Measurements from ENCODE around the gene SRRM2.

The SRRM2 gene

DNA sequence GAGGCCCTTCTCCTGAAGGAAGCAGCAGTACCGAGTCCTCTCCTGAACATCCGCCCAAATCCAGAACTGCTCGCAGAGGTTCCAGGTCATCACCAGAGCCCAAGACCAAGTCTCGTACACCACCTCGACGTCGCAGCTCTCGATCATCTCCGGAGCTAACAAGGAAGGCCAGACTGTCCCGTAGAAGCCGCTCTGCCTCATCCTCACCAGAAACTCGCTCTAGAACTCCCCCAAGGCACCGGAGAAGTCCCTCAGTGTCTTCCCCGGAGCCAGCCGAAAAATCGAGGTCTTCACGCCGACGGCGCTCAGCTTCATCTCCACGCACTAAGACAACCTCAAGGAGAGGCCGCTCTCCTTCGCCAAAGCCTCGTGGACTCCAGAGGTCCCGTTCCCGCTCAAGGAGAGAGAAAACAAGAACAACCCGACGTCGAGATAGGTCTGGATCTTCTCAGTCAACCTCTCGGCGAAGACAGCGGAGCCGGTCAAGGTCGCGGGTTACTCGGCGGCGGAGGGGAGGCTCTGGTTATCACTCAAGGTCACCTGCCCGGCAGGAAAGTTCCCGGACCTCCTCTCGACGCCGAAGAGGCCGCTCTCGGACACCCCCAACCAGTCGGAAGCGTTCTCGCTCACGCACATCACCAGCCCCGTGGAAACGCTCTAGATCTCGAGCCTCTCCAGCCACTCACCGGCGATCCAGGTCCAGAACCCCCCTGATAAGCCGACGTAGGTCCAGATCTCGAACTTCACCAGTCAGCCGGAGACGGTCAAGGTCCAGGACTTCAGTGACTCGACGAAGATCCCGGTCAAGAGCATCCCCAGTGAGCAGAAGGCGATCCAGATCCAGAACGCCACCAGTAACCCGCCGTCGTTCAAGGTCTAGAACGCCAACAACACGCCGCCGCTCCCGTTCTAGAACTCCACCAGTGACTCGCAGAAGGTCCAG is 13.3 kb downstream of the SRRM2 start:
- no peak for DNase-seq

DNA sequence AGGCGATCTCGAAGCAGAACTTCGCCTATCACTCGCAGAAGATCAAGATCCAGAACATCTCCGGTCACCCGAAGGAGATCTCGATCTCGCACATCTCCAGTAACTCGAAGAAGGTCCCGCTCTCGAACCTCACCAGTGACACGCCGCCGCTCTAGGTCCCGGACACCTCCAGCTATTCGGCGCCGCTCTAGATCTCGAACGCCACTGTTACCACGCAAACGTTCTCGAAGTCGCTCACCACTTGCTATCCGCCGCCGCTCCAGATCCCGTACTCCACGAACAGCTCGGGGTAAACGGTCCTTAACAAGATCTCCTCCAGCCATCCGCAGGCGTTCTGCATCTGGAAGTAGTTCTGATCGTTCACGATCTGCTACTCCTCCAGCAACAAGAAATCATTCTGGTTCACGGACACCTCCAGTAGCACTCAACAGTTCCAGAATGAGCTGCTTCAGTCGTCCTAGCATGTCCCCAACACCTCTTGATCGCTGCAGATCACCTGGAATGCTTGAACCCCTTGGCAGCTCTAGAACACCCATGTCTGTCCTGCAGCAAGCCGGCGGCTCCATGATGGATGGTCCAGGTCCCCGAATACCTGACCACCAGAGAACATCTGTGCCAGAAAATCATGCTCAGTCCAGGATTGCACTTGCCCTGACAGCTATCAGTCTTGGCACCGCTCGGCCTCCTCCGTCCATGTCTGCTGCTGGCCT is 14.1 kb downstream of the SRRM2 start:
- DNase-seq: no peak

DNA sequence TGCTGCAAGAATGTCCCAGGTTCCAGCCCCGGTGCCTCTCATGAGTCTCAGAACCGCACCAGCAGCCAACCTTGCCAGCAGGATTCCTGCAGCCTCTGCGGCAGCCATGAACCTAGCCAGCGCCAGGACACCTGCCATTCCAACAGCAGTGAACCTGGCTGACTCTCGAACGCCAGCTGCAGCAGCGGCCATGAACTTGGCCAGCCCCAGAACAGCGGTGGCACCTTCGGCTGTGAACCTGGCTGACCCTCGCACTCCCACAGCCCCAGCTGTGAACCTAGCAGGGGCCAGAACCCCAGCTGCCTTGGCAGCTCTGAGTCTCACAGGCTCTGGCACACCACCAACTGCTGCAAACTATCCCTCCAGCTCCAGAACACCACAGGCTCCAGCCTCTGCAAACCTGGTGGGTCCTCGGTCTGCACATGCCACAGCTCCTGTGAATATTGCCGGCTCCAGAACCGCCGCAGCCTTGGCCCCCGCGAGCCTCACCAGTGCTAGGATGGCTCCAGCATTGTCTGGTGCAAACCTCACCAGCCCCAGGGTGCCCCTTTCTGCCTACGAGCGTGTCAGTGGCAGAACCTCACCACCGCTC is 14.8 kb downstream of the SRRM2 start:
- DNase-seq: no peak

DNA sequence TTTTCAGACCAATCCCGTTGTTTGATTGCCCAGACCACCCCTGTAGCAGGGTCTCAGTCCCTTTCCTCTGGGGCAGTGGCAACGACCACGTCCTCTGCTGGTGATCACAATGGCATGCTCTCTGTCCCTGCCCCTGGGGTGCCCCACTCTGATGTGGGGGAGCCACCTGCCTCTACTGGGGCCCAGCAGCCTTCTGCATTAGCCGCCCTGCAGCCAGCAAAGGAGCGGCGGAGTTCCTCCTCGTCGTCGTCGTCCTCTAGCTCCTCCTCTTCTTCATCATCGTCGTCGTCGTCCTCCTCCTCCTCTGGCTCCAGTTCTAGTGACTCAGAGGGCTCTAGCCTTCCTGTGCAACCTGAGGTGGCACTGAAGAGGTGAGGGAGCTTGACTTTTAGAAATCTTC is 15.5 kb downstream of the SRRM2 start:
- no peak for DNase-seq

DNA sequence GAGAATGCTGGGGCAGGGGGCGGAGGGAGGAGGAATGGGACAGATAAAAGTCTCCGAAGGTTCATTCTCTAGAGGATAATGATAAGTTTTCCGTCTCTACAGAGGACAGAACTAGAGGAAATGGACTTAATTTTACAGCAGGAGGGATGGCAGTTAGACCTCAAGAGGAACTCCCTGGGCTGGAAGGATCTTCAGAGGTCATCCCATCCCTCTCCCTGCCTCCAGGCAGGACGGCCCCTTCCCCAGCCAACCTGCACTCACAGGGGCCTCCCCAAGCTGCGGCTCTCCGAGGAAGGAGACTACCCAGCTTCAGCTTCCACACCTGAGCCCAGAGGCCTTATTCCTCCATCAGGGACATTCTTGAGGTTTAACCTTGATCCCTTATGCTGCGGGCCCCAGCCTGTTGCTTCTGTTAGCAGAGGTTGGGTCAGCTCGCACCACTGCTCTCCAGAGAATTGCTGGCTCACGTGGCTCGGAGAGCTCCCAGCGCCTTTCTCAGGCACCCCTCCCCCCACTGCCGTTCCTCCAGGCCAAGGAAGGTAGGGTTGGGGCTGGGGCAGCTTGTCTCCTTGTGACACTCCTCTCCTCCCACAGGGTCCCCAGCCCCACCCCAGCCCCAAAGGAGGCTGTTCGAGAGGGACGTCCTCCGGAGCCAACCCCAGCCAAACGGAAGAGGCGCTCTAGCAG is 16.1 kb downstream of the SRRM2 start:
- no peak for DNase-seq

DNA sequence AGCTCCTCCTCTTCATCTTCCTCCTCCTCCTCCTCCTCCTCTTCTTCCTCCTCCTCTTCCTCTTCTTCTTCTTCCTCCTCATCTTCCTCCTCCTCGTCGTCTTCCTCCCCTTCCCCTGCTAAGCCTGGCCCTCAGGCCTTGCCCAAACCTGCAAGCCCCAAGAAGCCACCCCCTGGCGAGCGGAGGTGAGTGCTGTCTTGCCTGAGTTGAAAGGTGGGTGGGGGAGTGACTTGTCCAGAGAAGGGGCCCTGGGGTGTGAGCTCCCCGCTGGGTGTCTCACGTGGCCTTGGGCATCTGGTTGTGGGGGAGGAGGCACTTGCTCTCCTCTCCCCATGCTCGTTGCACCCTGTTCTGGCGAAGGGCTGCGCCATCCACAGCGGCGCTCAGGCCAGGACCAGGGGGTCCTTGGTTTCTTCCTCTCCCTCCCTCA is 16.7 kb downstream of the SRRM2 start:
- DNase-seq: no peak

DNA sequence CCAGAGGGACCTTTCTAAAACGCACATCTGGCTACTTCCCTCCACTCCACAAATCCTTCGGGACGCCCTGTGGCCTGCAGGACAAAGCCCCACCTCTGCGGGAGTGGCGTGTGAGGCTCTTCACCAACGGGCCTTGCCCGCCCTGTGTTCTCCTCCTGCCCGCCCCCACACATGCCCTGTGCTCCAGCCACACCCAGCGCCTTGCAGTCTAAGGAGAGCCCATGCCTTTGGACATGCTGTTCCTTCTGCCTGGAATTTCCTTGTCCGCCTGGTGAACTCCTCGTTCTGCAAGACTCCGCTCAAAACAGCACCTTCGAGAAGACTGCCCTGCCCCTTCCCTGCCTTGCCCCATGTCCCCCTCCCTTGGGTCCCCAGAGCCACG is 17.2 kb downstream of the SRRM2 start:
- no peak for DNase-seq

DNA sequence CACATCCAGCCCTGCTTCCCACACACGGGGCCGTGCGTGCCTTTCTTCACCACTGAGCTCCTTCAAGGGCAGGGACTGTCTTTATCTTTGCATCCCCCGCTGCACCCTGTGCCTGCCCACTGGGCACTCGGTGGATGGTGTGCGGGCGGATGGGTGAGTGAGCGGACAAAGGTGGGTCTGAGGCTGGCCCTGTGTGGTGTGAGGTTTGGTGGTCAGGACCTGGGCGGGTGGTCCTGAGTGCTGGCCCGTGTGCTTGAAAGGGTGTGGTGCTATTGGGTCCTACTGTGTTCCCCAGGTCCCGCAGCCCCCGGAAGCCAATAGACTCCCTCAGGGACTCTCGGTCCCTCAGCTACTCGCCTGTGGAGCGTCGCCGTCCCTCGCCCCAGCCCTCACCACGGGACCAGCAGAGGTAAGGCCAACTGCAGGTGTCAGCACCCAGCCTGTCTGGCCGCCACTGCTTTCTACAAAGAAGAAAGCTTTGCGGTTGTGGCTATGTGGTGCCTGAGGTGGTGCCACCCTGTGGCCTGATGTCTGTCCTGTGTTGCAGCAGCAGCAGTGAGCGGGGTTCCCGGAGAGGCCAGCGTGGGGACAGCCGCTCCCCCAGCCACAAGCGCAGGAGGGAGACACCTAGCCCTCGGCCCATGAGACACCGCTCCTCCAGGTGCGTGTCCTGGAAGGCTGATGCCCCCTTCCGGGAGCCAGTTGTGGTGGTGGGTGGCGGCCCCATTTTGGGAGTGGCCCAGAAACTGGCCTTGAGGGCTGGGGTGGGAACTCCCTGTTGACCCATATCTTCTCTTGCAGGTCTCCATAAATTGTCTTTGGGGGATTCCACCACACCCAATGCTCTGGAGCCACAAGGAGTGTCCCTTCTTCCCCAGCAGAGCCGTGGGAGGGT is 17.9 kb downstream of the SRRM2 start:
- DNase-seq: no peak

DNA sequence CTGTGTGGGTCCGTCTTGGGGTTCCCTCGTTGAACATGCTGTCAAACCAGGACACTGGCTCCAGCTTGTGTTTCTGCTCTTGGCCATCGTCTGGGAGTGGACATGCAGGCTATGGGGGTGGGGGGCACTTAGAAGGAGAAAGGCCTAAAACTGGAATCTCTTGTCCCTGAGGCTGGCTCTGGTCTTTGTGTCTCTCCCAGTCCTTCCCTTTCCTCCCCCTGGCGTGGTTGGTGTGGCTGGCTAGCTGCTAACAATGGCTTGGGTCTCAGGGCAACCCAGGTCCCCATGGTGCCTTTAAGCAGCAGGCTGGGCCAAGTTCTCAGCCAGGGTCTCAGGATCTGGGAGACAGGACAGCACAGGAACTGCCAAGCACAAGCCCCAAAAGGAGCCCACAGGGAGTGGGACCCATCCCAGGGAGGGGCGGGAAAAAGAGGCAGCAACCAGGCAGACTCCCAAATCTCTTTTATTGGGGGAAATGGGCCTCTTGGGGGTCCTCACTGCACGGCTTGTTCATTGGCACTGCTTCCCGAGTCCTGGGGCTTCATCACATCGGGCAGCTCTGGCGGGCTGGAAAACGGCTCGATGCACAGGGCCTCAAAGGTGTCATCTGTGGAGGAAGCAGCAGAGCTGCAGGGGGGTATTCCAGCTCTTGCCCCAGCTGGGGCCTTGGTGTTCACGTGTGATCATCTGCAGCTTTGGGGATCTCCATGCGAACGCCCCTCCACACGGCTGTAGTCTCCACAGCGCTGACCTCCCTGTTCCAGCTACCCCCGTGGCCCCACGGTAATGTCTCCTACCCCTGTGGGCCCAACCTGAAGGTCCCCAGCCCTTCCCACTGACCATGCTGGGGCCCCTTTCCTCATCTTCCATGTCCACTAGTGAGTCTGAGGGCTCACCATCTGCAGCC is 19.3 kb downstream of the SRRM2 start:
- no peak for DNase-seq

DNA sequence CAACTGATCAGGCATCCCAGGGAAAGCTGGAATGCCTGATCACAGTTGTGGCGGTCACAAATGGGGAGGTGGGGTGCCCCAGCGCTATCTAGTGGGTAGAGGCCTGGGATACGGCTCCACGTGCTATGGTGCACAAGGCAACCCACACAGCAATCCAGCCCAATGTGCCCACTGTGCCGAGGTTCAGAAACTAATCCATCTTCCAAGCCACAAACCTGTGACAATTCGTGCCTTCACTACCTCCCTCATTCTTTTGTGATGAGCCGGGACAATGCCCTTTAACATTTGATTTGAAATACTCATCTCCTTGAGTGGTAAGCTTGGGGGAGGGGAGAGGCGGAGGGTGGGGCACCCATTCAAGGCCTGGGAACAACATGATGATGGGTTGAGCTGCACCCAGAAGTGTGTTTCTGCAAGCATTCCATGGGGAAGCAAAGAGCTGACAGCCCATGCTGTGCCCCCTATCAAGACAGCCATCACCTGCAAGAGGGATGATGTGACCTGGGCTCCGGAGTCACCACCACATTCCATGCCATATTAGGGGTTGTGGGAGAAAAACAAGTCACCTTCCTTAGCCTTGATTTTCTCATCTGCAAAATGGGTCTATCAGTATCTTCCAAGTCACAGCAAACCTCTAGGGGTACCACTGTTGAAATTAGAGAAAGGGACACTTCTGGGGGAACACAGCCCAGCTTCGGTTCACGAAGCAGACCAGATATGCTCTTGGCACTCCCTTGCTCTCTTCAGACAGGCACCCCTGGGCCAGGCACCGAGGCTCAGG is 20.9 kb downstream of the SRRM2 start:
- DNase-seq: no peak

DNA sequence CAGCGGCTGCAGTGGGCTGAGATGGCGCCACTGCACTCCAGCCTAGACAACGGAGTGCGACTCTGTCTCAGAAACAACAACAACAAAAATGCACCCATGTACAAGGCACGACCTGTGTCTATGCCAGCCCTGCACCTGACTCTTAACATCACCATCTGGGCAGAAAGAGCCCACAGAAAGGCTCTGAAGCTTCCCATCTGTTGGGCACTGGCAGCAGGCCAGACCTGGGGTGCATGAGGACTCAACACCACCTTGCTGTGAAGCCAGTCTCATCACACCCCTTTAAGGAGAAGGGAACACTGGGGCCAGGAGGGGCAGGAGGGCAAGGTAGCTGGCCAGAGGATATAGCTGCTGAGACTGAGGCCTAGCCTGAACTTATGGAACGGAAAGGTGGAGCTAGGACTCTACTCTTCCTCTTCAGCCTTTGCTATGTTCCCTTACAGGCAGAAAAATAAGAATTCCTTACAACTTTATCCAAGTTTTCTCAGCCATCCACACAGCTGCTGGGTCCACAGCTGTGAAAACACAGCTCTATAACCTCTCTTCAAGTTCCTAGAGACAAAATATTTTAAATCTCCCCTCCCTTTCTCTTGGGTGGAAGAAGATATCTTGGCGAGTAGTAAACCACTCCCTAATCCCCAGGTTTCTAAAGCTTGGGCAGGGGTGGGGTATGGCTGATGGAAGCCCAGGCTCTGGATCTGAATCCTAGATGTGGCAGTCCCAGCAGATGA is 21.9 kb downstream of the SRRM2 start:
- peak; percentile 63 for DNase-seq

DNA sequence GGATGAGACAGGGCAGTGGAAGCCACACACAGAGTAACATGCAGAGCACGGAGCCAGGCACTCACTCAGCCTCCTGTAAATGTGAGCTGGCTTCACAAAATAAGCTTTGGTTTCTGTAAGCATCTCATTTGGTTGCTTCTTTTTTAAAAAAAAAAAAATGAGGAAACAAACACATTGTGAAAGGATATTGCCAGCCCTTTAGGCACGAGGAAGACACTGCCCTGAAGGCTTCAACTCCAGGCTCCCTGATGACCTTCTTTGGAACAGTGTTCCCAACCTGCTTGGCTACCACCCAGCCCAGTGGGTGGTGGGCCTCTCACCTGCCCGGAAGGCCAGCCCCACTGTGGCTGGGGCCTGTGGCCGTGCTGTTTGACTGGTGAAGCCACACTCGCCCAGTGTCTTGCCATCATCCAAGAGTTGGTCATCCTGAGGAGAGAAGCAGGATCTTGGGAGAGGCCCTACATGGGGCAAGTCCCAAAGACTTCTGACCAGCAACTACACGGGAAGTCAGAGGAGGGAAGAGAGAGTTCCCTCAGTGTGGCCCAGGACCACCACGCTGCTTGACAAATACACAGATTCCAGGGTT is 22.8 kb downstream of the SRRM2 start:
- no peak for DNase-seq

DNA sequence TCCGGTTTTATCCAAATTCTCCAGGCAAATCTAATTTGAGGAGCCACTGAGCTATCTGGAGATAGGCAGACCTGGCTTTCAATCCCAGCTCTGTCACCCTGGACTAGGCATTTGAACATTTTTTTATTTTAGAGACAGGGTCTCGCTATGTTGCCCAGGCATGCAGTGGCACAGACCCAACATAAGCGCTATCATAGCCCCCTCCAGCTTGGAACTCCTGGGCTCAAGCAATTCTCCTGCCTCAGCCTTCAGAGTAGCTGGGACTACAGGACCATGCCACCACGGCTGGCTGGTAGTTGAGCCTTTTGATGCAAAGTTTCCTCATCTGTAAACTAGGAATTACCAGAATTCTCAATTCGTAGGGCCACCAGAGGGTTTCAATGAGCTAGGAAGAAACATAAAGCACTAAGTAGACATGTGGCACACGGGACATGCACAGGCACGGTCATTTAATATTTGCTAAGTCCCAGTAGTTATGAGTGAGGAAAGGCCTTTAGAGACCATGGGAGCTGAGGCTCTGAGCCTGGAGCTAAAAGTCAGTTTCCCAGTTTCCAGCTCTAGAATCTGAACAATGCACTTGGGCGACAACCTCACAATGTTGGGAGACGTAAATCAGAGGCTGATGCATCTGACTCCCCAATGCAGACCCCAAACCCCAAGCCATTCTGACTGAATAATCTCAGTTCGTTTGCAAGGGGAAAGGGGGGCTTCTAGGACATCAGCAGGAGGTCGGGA is 23.5 kb downstream of the SRRM2 start:
- DNase-seq: no peak

DNA sequence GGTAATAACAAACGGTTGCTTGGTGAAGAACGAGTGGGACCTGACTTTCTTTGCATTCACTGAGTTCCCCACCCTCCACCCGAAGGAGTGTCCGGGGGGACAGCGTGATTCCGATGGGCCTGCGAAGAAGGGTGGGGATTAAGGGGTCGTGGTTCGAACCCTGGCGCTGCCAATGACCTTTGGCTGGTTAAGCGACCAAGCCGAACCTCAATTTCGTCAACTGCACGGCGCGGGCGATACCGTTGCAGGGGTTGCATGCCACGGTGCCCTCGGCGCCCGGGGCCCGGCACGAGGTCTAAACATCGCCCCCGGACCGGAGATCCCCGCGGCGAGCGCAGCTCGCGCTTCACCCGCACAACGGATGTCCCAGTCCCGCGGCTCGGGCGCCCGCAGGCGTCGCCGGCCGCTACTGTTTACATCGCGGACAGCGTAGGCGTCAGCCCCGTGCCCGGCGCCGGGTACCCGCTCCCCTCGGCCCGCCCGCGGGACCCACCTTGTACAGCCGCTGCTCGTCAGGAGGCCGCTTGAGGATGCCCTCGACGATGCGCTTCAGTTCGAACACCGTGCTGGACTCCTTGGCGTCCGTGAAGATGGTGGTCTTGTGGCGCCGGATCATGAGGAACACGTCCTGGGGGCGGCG is 24.2 kb downstream of the SRRM2 start:
- no peak for DNase-seq

DNA sequence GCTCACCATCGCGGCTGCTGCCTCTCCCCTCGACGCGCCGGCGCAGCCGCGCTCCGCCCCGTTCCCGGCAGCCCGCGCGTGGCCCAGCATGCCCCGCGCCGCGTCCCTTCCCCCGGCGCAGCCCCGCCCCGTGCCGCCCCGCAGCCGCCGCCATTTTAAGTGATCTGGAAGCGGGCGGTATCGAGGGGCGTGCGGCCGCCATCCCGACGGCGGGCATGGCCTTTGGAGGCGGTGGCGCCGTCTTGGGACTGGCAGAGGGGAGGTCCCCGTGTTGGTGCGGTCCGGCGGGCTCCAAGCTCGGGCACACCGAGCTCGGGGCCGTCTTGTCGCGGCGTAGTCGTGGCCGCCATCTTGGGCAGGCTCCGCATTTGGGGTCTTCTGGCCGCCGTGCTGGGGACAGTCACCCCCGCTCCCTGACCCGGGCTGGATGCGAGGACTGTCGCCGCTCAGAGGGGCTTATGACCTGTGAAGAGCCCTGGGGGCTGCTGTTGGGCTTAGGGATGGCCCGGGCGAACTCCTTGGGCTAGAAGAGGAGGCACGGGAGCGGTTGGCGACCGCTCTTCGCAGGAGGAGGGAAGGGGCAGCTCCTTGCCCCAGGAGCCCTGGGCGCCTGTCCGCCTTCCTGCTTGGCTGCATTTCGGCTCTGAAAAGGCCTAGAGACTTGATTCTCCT is 24.9 kb downstream of the SRRM2 start, which contains the start of gene ELOB:
ELOB (minus strand) TSS at position 50 of the 672 bp plus-strand sequence; CDS start at position 9, 41 bp downstream.
- no peak for DNase-seq

DNA sequence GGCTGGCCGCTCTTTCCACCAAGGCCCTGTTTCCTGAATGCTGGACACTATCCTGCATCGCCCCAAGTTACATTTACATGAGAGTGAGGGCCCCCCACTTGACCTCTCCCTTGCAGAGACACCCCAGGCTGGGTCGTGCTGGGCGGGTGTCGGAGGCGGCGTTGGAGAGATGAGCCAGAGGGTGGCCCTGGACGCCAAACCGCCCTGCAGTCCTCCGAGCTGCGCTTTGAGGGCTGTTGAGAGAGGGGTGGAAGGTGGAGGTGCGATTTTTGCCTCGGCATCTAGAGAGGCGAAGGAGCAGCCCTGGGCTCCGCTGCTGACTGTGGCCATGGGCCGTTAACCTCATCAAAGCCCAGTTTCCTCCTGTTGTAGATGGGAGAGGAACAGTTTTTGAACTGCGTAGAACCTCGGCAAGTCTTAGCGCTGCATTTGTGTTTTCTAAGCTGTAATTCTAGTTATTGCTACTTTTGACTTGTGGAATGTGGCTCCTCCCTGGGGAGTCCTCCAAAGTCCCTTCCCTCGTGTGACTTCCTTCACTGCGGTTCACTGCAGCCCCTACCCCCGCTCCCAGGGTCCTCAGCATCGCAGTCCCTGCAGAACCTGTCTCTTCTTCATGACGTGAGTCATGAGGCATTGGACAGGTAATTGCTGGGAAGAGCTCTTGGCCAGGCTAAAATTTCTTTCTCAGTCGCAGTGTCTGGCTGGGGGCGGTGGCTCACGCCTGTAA is 25.6 kb downstream of the SRRM2 start:
- no peak for DNase-seq

DNA sequence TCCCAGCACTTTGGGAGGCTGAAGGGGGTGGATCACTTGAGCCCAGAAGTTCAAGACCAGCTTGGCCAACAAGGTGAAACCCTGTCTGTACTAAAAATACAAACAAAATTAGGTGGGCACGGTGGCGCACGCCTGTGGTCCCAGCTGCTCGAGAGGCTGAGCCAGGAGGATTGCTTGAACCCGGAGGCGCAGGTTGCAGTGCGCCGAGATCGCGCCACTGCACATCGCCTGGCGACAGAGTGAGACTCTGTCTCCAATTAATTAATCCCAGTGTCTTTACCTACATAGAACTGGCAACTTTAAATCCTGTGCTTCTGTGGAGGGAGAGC is 26.2 kb downstream of the SRRM2 start:
- DNase-seq: no peak

Data from NCI-H524 treated with DMSO at 0.1 percent for 48 hours (cell line).